Endothelial cell (in vitro differentiated cells): ENCODE results near the gene ADAM22. TPM values are rescaled to one million over a fixed set of nuclear protein-coding genes. Genes with fewer than 3 reads are reported as not detected.
A peak's percentile ranks its signal among the peaks of the same experiment; 100 is the strongest.

Experiments
- DNase-seq: peaks from one replicate; pipeline ENCODE4 v3.0.0; 2021; ENCODE audit warnings: low spot score
- H3K27ac Mint-ChIP-seq: one replicate; pipeline ENCODE4 v1.8.0; 2021; ENCODE audit warnings: mixed read lengths, inconsistent platforms; ENCODE audit not compliant: unreplicated experiment
- H3K27me3 Mint-ChIP-seq: one replicate; pipeline ENCODE4 v1.8.0; 2021; ENCODE audit warnings: mild to moderate bottlenecking, moderate library complexity, mixed read lengths, inconsistent platforms; ENCODE audit not compliant: unreplicated experiment
- H3K36me3 Mint-ChIP-seq: one replicate; pipeline ENCODE4 v1.8.0; 2021; ENCODE audit warnings: mild to moderate bottlenecking, low read depth, mixed read lengths, inconsistent platforms; ENCODE audit not compliant: unreplicated experiment
- H3K4me1 Mint-ChIP-seq: one replicate; pipeline ENCODE4 v1.8.0; 2021; ENCODE audit warnings: mild to moderate bottlenecking, mixed read lengths, inconsistent platforms; ENCODE audit not compliant: unreplicated experiment
- H3K4me3 Mint-ChIP-seq: one replicate; pipeline ENCODE4 v1.8.0; 2021; ENCODE audit warnings: mild to moderate bottlenecking, mixed read lengths, inconsistent platforms; ENCODE audit not compliant: unreplicated experiment
- H3K9me3 Mint-ChIP-seq: one replicate; pipeline ENCODE4 v1.8.0; 2021; ENCODE audit warnings: mixed read lengths, inconsistent platforms; ENCODE audit not compliant: unreplicated experiment
- total RNA-seq: library from RNA; stranded (reverse); fragmentation: NEBNext Ultra II Directional; extraction: Animal tissue kit (Norgen Biotek cat#: 25700); gene quantifications from one replicate; pipeline ENCODE4 v1.2.1, GENCODE V29; 2021; ENCODE audit not compliant: unreplicated experiment
- TF ChIP-seq, protein P1 (sequence below): fragments of 200-600 bp; sonication (generic); IDR thresholded peaks from one replicate; pipeline ENCODE4 v1.5.0; 2021; ENCODE audit warnings: antibody characterized with exemption; ENCODE audit not compliant: unreplicated experiment

Gene ADAM22
- total RNA-seq, 1 donor from 2014 or later: 14.6 TPM

DNA sequence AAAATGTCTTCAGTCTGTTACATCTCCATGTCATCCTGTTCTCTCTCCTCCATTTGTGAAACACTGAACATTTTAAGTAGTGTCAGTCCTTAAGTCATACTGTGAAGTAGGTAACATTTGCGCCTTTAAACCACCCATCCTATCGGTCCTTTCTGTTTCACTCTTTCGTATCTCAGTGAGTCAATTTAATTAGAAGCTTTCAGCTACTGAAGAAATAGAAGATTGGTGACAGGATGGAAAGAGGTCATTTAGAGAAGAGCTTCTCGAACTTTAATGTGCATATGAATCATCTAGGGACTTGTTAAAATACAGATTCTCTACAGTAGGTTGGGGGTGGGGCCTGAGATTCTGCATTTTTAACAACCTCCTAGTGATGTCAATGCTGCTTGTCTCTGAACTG is 172.4 kb downstream of the ADAM22 start:
- H3K4me3 Mint-ChIP-seq: no peak overlapping the region
- peaks cover 1% of the 10 kb centered on the region for H3K27me3 Mint-ChIP-seq
- H3K4me1 Mint-ChIP-seq: peaks cover 9% of the 10 kb centered on the region
- no peak for DNase-seq
- no peaks in the 10 kb centered on the region for H3K36me3 Mint-ChIP-seq
- TF ChIP-seq, protein P1, sequence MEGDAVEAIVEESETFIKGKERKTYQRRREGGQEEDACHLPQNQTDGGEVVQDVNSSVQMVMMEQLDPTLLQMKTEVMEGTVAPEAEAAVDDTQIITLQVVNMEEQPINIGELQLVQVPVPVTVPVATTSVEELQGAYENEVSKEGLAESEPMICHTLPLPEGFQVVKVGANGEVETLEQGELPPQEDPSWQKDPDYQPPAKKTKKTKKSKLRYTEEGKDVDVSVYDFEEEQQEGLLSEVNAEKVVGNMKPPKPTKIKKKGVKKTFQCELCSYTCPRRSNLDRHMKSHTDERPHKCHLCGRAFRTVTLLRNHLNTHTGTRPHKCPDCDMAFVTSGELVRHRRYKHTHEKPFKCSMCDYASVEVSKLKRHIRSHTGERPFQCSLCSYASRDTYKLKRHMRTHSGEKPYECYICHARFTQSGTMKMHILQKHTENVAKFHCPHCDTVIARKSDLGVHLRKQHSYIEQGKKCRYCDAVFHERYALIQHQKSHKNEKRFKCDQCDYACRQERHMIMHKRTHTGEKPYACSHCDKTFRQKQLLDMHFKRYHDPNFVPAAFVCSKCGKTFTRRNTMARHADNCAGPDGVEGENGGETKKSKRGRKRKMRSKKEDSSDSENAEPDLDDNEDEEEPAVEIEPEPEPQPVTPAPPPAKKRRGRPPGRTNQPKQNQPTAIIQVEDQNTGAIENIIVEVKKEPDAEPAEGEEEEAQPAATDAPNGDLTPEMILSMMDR: no peak
- H3K27ac Mint-ChIP-seq: no peak overlapping the region
- H3K9me3 Mint-ChIP-seq: no peaks in the 10 kb centered on the region

DNA sequence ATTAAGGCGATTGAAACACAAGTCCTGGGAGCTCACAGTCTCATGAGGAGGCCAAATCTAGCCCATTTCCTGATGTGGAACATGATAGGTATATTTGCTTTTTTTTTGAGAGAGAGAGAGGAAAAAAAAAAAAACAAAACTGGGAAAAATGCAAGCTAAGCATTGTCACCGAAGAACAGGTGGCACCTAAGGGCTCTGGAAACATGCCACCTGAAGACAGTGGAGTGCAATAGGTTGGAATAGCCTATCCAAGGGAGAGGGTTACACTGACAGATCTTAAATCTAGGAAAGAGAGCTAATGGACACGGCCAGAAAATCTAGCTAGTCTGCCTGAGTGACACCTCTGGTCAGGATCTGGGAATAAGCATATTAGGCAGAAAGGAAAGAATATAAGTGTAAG is 175.6 kb downstream of the ADAM22 start:
- peaks cover 1% of the 10 kb centered on the region for H3K27me3 Mint-ChIP-seq
- TF ChIP-seq, protein P1: no peak
- no peaks in the 10 kb centered on the region for H3K9me3 Mint-ChIP-seq
- H3K27ac Mint-ChIP-seq: no peak overlapping the region
- H3K4me1 Mint-ChIP-seq: peaks cover 3% of the 10 kb centered on the region
- no peak for DNase-seq
- H3K4me3 Mint-ChIP-seq: no peak overlapping the region
- no peaks in the 10 kb centered on the region for H3K36me3 Mint-ChIP-seq

DNA sequence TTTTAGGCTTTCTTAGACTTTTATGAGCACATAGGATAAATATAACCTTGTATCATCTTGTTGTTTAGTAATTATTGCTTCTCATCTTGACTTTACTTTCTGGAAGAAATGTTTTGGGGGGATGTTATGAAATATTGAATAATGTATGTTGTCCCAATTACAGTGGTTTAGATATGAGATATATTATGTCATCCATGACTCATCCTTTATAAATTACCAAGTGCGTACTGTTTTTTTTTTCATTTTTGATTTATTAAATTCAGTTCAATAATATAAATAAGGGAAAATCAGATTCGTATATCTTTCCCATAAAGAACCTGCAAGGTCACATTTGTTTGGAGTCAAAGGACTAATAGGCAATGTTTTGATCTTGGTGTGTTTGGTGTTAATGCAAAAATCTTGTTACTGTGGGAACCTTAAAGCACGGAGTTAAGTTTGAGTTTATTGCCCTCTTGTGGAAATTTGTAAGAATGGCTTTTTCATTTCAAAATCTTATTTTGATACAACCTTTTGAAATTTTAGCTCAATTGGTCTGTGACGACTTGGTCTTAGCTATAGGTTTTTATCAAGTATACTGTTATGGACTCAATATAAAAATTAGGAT is 177.2 kb downstream of the ADAM22 start:
- TF ChIP-seq, protein P1: peak; percentile 84
- Mint-ChIP-seq H3K4me3 (no peak overlapping the region), H3K36me3 (no peaks in the 10 kb centered on the region), H3K4me1 (peaks cover 3% of the 10 kb centered on the region), H3K27ac (no peak overlapping the region), H3K9me3 (no peaks in the 10 kb centered on the region), H3K27me3 (peaks cover 1% of the 10 kb centered on the region)
- no peak for DNase-seq

DNA sequence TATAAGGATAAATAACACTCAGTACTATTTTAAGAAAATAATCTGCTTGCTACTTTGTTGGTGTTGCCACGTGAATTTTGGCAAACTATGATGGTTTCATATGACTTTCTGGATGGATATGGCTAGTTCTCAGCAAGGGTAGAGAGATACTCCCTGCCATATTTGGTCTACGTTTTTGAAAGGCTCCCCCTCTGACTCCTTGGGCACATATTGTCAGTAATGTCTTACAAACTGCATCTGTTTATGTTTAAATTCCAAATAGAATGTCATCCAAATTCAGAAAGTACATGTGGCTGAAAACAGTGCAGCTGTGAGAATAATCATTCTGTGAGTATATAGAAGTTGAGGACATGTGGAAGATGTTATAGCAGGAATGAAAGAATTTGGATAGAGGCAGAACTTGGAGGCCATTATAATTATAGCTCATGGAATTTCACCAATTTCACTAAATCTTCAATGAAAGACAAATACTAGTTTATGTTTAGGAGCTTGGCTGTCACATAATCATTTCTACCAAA is 178.0 kb downstream of the ADAM22 start:
- Mint-ChIP-seq H3K4me1 (peaks cover 3% of the 10 kb centered on the region), H3K27ac (no peak overlapping the region), H3K36me3 (no peaks in the 10 kb centered on the region), H3K9me3 (no peaks in the 10 kb centered on the region), H3K4me3 (no peak overlapping the region), H3K27me3 (peaks cover 1% of the 10 kb centered on the region)
- TF ChIP-seq, protein P1: no peak
- no peak for DNase-seq

DNA sequence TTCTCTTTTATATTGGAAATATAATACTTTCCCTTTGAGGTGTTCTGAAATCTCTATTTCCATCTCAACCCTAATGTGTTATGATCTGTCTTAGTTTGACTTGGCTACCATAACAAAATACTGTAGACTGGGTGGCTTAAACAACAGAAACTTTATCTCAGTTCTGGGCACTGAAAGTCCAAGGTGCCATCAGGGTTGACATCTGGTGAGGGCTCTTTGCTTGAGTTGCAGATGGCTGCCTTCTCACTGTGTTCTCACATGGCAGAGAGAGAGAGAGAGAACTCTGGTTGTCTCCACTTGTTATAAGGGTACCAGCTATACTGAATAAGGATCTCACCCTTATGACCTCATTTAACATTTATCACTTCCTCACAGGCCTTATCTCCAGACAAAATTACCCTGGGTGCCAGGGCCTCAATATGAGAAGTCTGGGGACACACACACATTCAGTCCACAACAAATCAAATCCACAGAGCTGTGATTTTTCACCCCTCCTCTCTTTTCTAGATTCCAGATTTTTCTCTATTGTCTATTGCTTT is 181.3 kb downstream of the ADAM22 start:
- Mint-ChIP-seq H3K4me1 (no peaks in the 10 kb centered on the region), H3K36me3 (no peaks in the 10 kb centered on the region), H3K27ac (no peak overlapping the region), H3K4me3 (no peak overlapping the region), H3K27me3 (peaks cover 1% of the 10 kb centered on the region), H3K9me3 (no peaks in the 10 kb centered on the region)
- no peak for DNase-seq
- TF ChIP-seq, protein P1: no peak
